HUES48 (cell line): ENCODE measurements around the gene HBE1.

Experiments used
- H3K27ac ChIP-seq: one replicate; pipeline ENCODE4 v1.7.0; 2013; ENCODE audit warnings: low read depth, low read length, inconsistent platforms
- H3K27me3 ChIP-seq: 2 replicates; pipeline ENCODE4 v1.6.1; 2013; ENCODE audit warnings: mild to moderate bottlenecking, low read length; ENCODE audit not compliant: control insufficient read depth, insufficient read depth
- H3K36me3 ChIP-seq: 2 replicates; pipeline ENCODE4 v1.6.1; 2013; ENCODE audit warnings: low read length; ENCODE audit not compliant: control insufficient read depth, insufficient read depth
- H3K4me1 ChIP-seq: 2 replicates; pipeline ENCODE4 v1.6.1; 2013; ENCODE audit warnings: mild to moderate bottlenecking, low read length; ENCODE audit not compliant: control insufficient read depth, insufficient read depth
- H3K4me3 ChIP-seq: 2 replicates; pipeline ENCODE4 v1.5.1; 2013; ENCODE audit warnings: mild to moderate bottlenecking, low read depth, low read length
- H3K9ac ChIP-seq: 2 replicates; pipeline ENCODE4 v1.6.1; 2013; ENCODE audit warnings: mild to moderate bottlenecking, low read depth, low read length, moderate library complexity
- H3K9me3 ChIP-seq: 2 replicates; pipeline ENCODE4 v1.6.1; 2013; ENCODE audit warnings: low read length; ENCODE audit not compliant: control insufficient read depth, insufficient read depth

The HBE1 gene

GRCh38 chr11:5232176-5232575, 37.6 kb downstream of the HBE1 start:
- Histone ChIP-seq H3K27ac (no peak overlapping the region), H3K4me1 (no peaks in the 10 kb centered on the region), H3K4me3 (no peak overlapping the region), H3K9me3 (no peaks in the 10 kb centered on the region), H3K27me3 (no peaks in the 10 kb centered on the region), H3K9ac (no peak overlapping the region), H3K36me3 (no peaks in the 10 kb centered on the region)

DNA sequence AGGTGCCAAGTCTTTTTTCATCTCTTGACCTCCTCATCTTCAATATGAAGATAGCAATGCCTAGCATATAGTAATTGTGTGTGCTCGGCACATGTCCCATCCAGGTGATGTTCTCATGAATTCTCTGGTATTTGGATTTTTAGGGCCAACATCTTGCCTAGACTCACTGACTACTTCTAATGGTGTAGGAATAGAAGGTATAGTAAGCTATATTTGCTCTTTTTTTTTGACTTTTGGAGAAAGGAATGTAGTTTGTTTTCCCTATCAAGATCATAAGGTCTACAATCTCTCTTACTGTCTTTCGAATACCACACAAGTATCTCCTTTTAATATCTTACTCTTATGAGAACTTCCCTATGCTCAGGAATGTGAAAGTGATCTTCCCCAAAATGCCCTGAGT, 38.6 kb downstream of the HBE1 start:
- Histone ChIP-seq H3K27ac (no peak overlapping the region), H3K4me3 (no peak overlapping the region), H3K36me3 (no peaks in the 10 kb centered on the region), H3K9ac (no peak overlapping the region), H3K4me1 (no peaks in the 10 kb centered on the region), H3K9me3 (no peaks in the 10 kb centered on the region), H3K27me3 (no peaks in the 10 kb centered on the region)

DNA sequence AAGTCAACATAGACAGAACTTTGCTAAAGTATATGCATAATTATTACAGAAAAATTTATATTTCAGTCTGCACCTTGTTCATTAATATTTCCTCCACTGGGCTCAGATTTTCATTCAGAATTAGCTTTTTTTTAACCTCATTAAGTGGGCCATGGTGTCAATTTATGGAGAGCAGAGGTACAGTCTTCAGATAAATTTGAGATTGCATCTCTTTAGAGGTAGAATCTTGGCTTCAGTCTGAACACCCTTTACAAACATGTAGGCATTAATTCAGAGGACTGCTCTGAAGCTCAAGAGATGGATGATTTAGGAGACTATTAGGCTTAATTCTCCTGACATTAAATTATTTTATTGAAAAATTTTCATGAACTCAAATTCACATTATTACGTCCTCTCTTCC, 39.5 kb downstream of the HBE1 start:
- Histone ChIP-seq H3K9ac (no peak overlapping the region), H3K27ac (no peak overlapping the region), H3K4me3 (no peak overlapping the region), H3K27me3 (no peaks in the 10 kb centered on the region), H3K36me3 (no peaks in the 10 kb centered on the region), H3K4me1 (no peaks in the 10 kb centered on the region), H3K9me3 (no peaks in the 10 kb centered on the region)

DNA sequence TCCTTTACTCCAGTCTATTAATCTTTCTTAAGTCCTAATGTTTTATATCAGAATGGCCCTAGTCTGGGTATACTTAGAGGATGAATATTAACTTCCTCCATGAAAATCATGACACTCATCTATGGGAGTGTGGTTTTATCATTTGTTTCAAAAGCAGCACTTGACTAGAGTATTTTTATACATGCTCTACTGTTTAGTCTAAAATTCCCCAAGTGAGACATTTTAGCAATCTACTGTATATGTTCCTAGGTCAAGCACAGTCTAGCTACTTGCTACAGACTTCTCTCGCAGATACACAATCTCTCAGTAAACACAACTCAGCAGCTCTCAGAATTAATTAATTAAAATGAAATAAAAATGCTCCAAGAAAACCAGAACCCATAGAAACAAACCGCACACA, 39.9 kb downstream of the HBE1 start:
- Histone ChIP-seq H3K27ac (no peak overlapping the region), H3K4me1 (no peaks in the 10 kb centered on the region), H3K36me3 (no peaks in the 10 kb centered on the region), H3K9me3 (no peaks in the 10 kb centered on the region), H3K4me3 (no peak overlapping the region), H3K9ac (no peak overlapping the region), H3K27me3 (no peaks in the 10 kb centered on the region)

DNA sequence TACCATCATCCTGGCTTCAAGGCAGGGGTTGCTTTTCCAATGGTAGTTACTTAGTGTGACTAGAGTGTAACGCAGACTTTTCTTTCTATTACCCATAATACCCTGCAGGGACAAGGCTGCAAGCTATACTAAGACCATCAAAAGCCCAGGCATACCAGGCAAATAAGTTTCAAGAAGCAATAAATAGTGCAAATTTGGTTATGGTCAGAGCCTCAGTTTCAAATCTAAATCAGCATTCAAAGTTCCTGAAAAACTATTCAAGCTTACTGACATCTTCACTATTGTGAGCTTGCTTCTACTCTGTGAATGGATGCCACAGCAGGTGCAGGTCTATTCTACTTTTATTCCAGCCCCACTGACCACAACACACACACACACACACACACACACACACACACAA, 40.4 kb downstream of the HBE1 start:
- no peak overlapping the region for H3K4me3 ChIP-seq
- H3K9me3 ChIP-seq, result no peaks in the 10 kb centered on the region
- no peak overlapping the region for H3K27ac ChIP-seq
- H3K9ac ChIP-seq, result no peak overlapping the region
- H3K4me1 ChIP-seq, result no peaks in the 10 kb centered on the region
- no peaks in the 10 kb centered on the region for H3K36me3 ChIP-seq
- H3K27me3 ChIP-seq, result no peaks in the 10 kb centered on the region

GRCh38 chr11:5228124-5228523, 41.6 kb downstream of the HBE1 start:
- no peaks in the 10 kb centered on the region for H3K9me3 ChIP-seq
- no peak overlapping the region for H3K9ac ChIP-seq
- no peak overlapping the region for H3K4me3 ChIP-seq
- H3K27me3 ChIP-seq, result no peaks in the 10 kb centered on the region
- no peak overlapping the region for H3K27ac ChIP-seq
- no peaks in the 10 kb centered on the region for H3K36me3 ChIP-seq
- no peaks in the 10 kb centered on the region for H3K4me1 ChIP-seq

- Histone ChIP-seq H3K27ac (no peak overlapping the region), H3K36me3 (no peaks in the 10 kb centered on the region), H3K9me3 (peaks cover under 1% of the 10 kb centered on the region; the same call in 1 of the 2 replicates), H3K9ac (no peak overlapping the region), H3K27me3 (no peaks in the 10 kb centered on the region), H3K4me1 (no peaks in the 10 kb centered on the region), H3K4me3 (no peak overlapping the region)
Measured at GRCh38 chr11:5227681-5228080, 42.1 kb downstream of the HBE1 start.

DNA sequence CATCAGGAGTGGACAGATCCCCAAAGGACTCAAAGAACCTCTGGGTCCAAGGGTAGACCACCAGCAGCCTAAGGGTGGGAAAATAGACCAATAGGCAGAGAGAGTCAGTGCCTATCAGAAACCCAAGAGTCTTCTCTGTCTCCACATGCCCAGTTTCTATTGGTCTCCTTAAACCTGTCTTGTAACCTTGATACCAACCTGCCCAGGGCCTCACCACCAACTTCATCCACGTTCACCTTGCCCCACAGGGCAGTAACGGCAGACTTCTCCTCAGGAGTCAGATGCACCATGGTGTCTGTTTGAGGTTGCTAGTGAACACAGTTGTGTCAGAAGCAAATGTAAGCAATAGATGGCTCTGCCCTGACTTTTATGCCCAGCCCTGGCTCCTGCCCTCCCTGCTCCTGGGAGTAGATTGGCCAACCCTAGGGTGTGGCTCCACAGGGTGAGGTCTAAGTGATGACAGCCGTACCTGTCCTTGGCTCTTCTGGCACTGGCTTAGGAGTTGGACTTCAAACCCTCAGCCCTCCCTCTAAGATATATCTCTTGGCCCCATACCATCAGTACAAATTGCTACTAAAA, 42.9 kb downstream of the HBE1 start, which contains the start of gene HBB:
Gene HBB (minus strand): TSS at position 340 of the 579 bp plus-strand sequence. CDS start 50 bp downstream, at position 290.
- Histone ChIP-seq H3K27ac (no peak within 1 kb of the TSS), H3K4me3 (no peak within 1 kb of the TSS), H3K4me1 (no peaks in the 10 kb centered on the region), H3K27me3 (no peaks in the 10 kb centered on the region), H3K36me3 (no peaks in the 10 kb centered on the region), H3K9me3 (peaks cover 7% of the 10 kb centered on the region), H3K9ac (no peak within 1 kb of the TSS)

DNA sequence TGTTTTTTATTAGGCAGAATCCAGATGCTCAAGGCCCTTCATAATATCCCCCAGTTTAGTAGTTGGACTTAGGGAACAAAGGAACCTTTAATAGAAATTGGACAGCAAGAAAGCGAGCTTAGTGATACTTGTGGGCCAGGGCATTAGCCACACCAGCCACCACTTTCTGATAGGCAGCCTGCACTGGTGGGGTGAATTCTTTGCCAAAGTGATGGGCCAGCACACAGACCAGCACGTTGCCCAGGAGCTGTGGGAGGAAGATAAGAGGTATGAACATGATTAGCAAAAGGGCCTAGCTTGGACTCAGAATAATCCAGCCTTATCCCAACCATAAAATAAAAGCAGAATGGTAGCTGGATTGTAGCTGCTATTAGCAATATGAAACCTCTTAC, 44.3 kb downstream of the HBE1 start:
- H3K27me3 ChIP-seq, result no peaks in the 10 kb centered on the region
- no peak overlapping the region for H3K4me3 ChIP-seq
- peaks cover 7% of the 10 kb centered on the region for H3K9me3 ChIP-seq
- no peaks in the 10 kb centered on the region for H3K36me3 ChIP-seq
- H3K27ac ChIP-seq, result no peak overlapping the region
- H3K4me1 ChIP-seq, result no peaks in the 10 kb centered on the region
- no peak overlapping the region for H3K9ac ChIP-seq

GRCh38 chr11:5224538-5225479, 44.9 kb downstream of the HBE1 start:
- Histone ChIP-seq H3K27me3 (no peaks in the 10 kb centered on the region), H3K27ac (no peak overlapping the region), H3K9ac (no peak overlapping the region), H3K4me1 (no peaks in the 10 kb centered on the region), H3K36me3 (no peaks in the 10 kb centered on the region), H3K4me3 (no peak overlapping the region), H3K9me3 (peaks cover 7% of the 10 kb centered on the region)

DNA sequence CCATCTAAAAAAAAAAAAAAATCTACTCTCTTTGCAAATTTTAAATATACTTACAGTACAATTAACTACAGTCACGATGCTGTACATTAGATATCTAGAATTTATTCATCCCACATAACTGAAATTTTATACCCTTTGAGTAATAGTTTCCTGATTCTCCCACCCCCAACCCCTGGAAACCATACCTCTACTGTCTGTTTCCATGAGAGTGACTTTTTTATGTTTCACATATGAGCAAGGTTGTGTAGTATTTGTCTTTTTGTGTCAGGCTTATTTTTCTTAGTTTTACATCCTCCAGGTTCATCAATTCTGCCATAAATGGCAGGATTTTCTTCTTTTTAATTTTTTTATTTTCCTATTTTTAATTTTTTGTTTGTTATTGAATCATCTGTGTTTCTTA, 46.1 kb downstream of the HBE1 start:
- no peak overlapping the region for H3K9ac ChIP-seq
- H3K4me1 ChIP-seq, result no peaks in the 10 kb centered on the region
- H3K36me3 ChIP-seq, result no peaks in the 10 kb centered on the region
- no peak overlapping the region for H3K27ac ChIP-seq
- no peak overlapping the region for H3K4me3 ChIP-seq
- no peaks in the 10 kb centered on the region for H3K27me3 ChIP-seq
- peaks cover 7% of the 10 kb centered on the region for H3K9me3 ChIP-seq
